Placental epithelial cell (primary cell): Measurements from ENCODE around the gene MACROH2A1. TPM values are rescaled to one million over a fixed set of nuclear protein-coding genes. Genes with fewer than 3 reads are reported as not detected.

ENCODE experiments used
- small RNA-seq: library from RNA; depleted of rRNA; stranded (forward); fragments of <200 nt; gene quantifications from one replicate; pipeline ENCODE3, GENCODE V24; 2012
- total RNA-seq: library from RNA; depleted of rRNA; stranded (reverse); fragments of >200 nt; gene quantifications from 2 replicates; pipeline ENCODE4 v1.2.3, GENCODE V29; 2012

MACROH2A1 gene
- total RNA-seq = 180 and 293 TPM in 2 replicates

DNA sequence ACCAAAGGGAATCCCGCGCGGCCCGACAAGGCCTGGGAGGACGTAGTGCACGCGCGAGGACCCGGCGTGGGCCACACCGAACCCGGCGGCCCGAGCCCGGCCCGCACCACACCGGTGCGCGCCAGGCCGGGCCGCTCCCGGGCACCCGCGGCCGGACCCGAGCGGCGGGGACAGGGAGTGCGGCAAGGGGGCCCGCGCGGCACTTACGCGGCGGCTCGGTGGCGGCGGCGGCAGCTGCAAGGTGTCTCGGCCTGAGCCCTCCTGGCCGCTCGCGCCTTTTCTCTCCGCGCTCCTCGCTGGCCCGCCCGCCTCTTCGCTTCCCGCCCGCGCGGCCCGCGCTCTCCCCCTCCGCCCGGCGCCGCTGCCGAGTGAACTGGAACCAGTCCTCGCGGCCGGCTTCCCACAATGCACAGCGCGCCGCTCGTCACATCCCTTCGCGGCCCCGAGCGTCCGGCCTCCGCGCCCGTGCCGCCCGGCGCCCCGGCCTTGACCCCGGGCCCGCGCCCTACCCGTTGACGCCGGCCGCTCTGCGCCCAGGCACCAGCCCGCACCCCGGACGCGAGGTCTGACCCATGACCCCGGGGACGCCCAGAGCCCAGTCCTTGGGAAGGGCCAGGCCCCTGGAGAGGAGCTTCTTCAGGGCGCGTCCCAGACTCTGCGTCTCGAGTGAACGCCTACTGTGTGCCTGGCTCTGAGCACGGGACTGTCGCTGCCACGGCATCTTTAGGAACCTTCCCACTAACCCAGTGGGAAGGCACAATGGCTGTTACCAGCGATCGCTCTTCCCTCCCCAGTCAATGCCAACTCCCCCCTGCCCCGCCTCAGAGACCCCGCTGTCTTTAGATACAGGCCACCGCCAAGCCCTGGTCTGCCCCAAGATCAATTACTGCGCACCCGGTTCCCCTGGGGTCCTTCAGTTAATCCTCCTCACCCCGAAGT lies at the start of gene MACROH2A1:
MACROH2A1 (minus strand) TSS at position 377 of the 939 bp plus-strand sequence. CDS start 10,138 bp downstream, outside the sequence.

DNA sequence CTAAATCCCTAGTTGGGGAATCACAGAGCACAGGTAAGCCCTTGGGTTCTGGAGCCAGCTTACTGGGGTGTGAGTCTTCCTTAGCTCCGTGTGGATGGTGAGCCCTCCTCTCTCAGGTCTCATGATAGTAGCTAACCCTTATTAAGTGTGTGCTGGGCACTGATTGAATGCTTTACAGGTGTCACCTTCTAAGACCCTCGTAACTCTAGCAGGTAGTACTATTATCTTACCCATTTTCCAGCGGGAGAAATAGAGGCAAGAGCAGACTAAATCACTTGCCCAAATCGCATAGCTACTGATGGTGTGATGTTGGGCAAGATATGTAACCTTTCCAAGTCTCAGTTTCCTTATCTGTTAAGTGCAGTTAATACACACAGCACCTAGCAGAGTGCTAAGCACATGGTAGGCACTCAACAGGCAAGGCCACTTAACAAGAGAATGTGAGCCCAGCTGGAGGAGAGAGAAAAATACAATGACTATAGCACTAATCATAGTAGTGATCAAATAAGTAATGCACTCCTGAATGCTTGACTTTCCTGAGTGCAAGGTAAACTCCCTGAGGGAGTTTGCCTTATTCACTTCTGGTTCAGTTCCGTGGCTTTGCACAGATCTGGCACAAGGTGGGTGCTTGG lies 48.4 kb upstream of the MACROH2A1 start, which contains the start of gene DCANP1:
DCANP1 (minus strand) TSS at position 51 of the 632 bp plus-strand sequence. CDS start 240 bp downstream, outside the sequence.

Small RNAs within 50 kb of the gene (small RNA-seq; reads per million reads assigned to genes)
- gene DCANP1 = not detected

Other genes with a start within 250 kb of the MACROH2A1 start
- not detected in 2 replicates for gene DCANP1, start 48.1 kb upstream of the MACROH2A1 start, total RNA-seq
- not detected in 2 replicates for gene TIFAB, start 53.1 kb upstream of the MACROH2A1 start, total RNA-seq
- not detected in 2 replicates for gene NEUROG1, start 136.7 kb upstream of the MACROH2A1 start, total RNA-seq
- gene CXCL14, start 179.8 kb upstream of the MACROH2A1 start, total RNA-seq = not detected in 2 replicates